HG03097 (cell line): ENCODE data around the gene LRCH1.
A peak's percentile ranks its signal among the peaks of the same experiment; 100 is the strongest.
"Not testable (repeated sequence)": the region's sequence is repeated elsewhere in the genome, so short reads cannot be mapped to it uniquely, and the experiment has no call there.

Source experiments
- ATAC-seq: cut with Tn5 transposase; IDR thresholded peaks from one replicate; pipeline ENCODE4 v1.9.1; 2021; ENCODE audit not compliant: unreplicated experiment, low FRiP score

LRCH1 gene

GRCh38 chr13:46739447-46740098 is 186.6 kb downstream of the LRCH1 start:
- ATAC-seq, result no peak

- ATAC-seq, result no peak
These were observed 190.2 kb downstream of the LRCH1 start for GRCh38 chr13:46743191-46743590.

- ATAC-seq, result no peak
These were observed 192.1 kb downstream of the LRCH1 start for GRCh38 chr13:46745062-46745461.

GRCh38 chr13:46745706-46746105 is 192.7 kb downstream of the LRCH1 start:
- no peak for ATAC-seq

GRCh38 chr13:46747031-46747820 is 194.3 kb downstream of the LRCH1 start:
- no peak for ATAC-seq

- ATAC-seq, result no peak
These were observed 195.3 kb downstream of the LRCH1 start for GRCh38 chr13:46748300-46748699.

- ATAC-seq, result no peak
These were observed 197.0 kb downstream of the LRCH1 start for GRCh38 chr13:46749951-46750350.

GRCh38 chr13:46751811-46752635 is 199.1 kb downstream of the LRCH1 start:
- ATAC-seq, result peak; percentile 56

- no peak for ATAC-seq
These were observed 200.2 kb downstream of the LRCH1 start for GRCh38 chr13:46753137-46753536.

- no peak for ATAC-seq
These were observed 200.9 kb downstream of the LRCH1 start for GRCh38 chr13:46753917-46754316.

GRCh38 chr13:46754812-46755211 is 201.8 kb downstream of the LRCH1 start:
- ATAC-seq, result no peak

GRCh38 chr13:46755508-46755907 is 202.5 kb downstream of the LRCH1 start:
- not testable (repeated sequence) for ATAC-seq

- no peak for ATAC-seq
These were observed 204.0 kb downstream of the LRCH1 start for GRCh38 chr13:46756977-46757376.

- ATAC-seq, result no peak
These were observed 204.7 kb downstream of the LRCH1 start for GRCh38 chr13:46757640-46758039.

GRCh38 chr13:46759846-46760245 is 206.9 kb downstream of the LRCH1 start:
- ATAC-seq, result no peak

- ATAC-seq, result no peak
These were observed 208.2 kb downstream of the LRCH1 start for GRCh38 chr13:46761174-46761573.

- ATAC-seq, result no peak
These were observed 208.9 kb downstream of the LRCH1 start for GRCh38 chr13:46761866-46762265.

GRCh38 chr13:46769925-46770324 is 217.0 kb downstream of the LRCH1 start:
- ATAC-seq, result not testable (repeated sequence)

GRCh38 chr13:46771693-46772092 is 218.7 kb downstream of the LRCH1 start:
- no peak for ATAC-seq

- no peak for ATAC-seq
These were observed 220.6 kb downstream of the LRCH1 start for GRCh38 chr13:46773541-46773940.

- no peak for ATAC-seq
These were observed 222.6 kb downstream of the LRCH1 start for GRCh38 chr13:46775385-46776107.
